Activated naive CD4-positive, alpha-beta T cell treated with anti-CD3 and anti-CD28 coated beads for 36 hours (primary cell): ENCODE data around the gene PRSS27. TPM values are rescaled to one million over a fixed set of nuclear protein-coding genes. Genes with fewer than 3 reads are reported as not detected.

Experiments used
- CTCF ChIA-PET: fragments of 350-600 bp; sonication (Branson Sonifier 250); formaldehyde crosslinking; loops from one replicate; lab custom pipeline; 2021; ENCODE audit warnings: antibody characterized with exemption; lab: Charles Lee
- DNase-seq: peaks from one replicate; pipeline ENCODE4 v3.0.0-alpha.2; 2020
- H3K27ac Mint-ChIP-seq: one replicate; pipeline ENCODE4 v1.8.0; 2021; ENCODE audit warnings: mild to moderate bottlenecking, mixed read lengths
- H3K27me3 Mint-ChIP-seq: one replicate; pipeline ENCODE4 v1.8.0; 2021; ENCODE audit warnings: low read depth, mixed read lengths
- H3K36me3 Mint-ChIP-seq: one replicate; pipeline ENCODE4 v1.8.0; 2021; ENCODE audit warnings: low read depth, mixed read lengths
- H3K4me1 Mint-ChIP-seq: one replicate; pipeline ENCODE4 v1.8.0; 2021; ENCODE audit warnings: low read depth, mixed read lengths
- H3K4me3 Mint-ChIP-seq: one replicate; pipeline ENCODE4 v1.8.0; 2021; ENCODE audit warnings: mild to moderate bottlenecking, moderate library complexity, mixed read lengths
- H3K9me3 Mint-ChIP-seq: one replicate; pipeline ENCODE4 v1.8.0; 2021; ENCODE audit warnings: mixed read lengths
- intact Hi-C: fragments of 100-400 bp; cut with micrococcal nuclease; formaldehyde crosslinking; loops from one replicate; pipeline ENCODE4 v1.15.1; 2023
- total RNA-seq, 2 experiments: library from RNA; stranded (reverse); gene quantifications; one replicate each; pipeline ENCODE4 v1.2.3, GENCODE V29; 2021

Gene PRSS27
- total RNA-seq, 2 experiments from 2014 or later: 1.7 to 2.4 TPM

DNA sequence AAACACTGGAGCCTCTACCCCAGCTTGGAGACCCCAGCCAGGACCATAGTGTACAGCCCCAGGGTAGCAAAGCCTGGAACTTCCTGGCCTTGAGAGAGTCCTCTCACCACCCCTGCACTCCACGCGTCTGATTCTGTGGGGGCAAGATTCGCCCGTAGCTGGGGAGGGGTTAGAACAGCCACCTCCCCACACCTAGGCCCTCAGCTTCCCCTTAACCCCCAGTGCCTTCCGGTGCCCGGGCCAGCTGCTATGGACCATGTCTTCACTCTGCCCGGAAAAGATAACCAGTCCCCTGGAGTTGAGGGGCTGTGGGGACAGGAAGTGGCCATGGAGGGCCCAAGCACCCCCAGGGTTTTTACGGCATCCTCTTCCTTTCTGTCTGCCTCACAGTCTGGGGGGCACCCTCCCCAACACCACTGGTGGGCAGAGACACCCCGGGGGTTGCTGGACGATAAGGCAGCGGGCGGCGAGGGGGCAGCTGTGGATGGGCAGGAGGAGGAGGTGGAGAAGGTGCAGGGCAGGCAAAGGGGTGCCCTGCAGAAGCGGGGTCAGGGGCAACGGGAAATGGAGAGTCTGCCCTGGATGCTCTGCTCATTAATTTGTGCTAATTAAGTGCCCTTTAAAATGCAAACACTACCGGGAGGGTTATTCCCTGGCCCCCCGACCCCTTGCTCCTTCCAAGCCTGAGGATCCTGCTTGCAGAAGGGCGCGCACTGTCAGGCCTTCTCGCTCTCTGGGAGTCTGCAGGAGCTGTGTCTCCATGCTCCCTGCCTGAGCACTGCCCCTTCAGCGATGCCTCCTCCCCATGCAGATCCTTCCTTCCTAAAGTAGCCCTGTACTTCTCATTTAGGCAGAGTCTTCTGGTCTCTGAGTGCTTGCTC is 2.4 kb downstream of the PRSS27 start:
- CTCF ChIA-PET: no interaction called here
- no peak overlapping the region for H3K4me3 Mint-ChIP-seq
- intact Hi-C loops: no loop called here
- H3K27ac Mint-ChIP-seq: no peak overlapping the region
- H3K36me3 Mint-ChIP-seq: no peaks in the 10 kb centered on the region
- no peaks in the 10 kb centered on the region for H3K27me3 Mint-ChIP-seq
- peaks cover 6% of the 10 kb centered on the region for H3K4me1 Mint-ChIP-seq
- no peaks in the 10 kb centered on the region for H3K9me3 Mint-ChIP-seq
- no peak for DNase-seq

DNA sequence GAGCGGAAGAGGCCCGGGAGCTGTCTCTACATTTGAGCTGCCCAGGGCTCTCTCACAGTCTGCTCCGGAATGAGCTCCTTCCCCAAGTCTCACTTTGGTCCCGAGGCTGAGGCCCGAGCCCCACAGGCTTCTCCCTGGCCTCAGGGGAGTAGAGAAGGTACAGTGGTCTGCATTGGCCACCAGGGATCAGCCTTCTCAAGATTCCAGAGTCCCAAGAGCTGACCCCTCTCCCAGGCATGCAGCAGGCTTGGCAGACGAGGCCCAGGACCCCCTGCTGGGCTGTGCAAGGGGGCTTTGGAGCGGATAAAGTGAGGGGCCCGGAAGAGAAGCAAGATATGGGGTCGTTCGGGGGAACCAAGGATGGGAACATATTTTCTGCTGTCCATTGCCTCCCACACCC is 3.1 kb downstream of the PRSS27 start:
- Mint-ChIP-seq H3K27ac (no peak overlapping the region), H3K27me3 (no peaks in the 10 kb centered on the region), H3K4me3 (no peak overlapping the region), H3K4me1 (peaks cover 6% of the 10 kb centered on the region), H3K9me3 (no peaks in the 10 kb centered on the region), H3K36me3 (no peaks in the 10 kb centered on the region)
- CTCF ChIA-PET: no interaction called here
- intact Hi-C loops: no loop called here
- DNase-seq: no peak

DNA sequence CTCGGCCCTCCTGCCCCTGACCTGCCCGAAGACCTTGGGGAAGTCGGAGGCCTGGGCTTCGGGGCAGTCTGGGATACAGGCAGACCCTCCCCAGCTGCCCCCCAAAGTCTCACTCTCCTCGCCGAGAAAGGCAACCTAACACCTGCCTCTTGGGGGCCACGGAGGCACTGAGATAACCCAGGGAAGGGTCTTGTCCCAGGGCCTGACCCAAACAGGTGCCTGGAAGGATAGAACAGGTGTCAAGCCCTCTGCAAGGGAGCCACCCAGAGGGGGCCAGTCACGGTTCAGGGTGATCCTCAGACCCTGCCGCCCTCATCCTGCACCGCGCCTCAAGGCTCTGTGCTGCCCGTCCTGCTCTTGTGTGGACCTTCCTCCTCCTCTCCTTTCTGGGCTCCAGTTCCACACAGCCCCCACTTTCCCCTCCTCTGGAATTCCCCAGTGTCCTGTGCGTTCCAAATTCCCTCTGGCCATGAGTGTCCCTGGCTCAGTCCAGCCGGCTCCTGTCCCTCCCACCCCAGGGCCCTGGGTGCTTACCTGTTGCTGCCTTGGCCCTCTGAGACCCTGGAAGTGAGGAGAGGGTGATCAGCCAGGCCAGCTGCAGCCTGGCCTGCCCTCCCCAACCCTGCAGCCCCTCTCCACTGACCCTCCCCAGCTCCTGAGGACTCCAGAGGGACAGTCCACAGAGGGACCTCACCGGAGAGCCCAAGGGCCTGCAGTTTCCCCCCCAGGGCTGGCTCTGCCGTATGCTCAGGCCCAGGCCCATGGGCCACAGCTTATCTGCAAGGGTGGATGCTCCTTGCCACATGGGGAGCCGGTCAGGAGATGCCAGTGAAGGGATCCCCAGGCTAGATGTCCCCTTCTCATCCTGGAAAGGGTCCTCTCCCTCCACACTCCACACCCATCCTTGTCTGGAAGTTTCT is 3.8 kb downstream of the PRSS27 start:
- CTCF ChIA-PET: no interaction called here
- DNase-seq: no peak
- Mint-ChIP-seq H3K36me3 (no peaks in the 10 kb centered on the region), H3K4me1 (peaks cover 6% of the 10 kb centered on the region), H3K27me3 (no peaks in the 10 kb centered on the region), H3K9me3 (no peaks in the 10 kb centered on the region), H3K27ac (no peak overlapping the region), H3K4me3 (no peak overlapping the region)
- intact Hi-C loops: no loop called here

DNA sequence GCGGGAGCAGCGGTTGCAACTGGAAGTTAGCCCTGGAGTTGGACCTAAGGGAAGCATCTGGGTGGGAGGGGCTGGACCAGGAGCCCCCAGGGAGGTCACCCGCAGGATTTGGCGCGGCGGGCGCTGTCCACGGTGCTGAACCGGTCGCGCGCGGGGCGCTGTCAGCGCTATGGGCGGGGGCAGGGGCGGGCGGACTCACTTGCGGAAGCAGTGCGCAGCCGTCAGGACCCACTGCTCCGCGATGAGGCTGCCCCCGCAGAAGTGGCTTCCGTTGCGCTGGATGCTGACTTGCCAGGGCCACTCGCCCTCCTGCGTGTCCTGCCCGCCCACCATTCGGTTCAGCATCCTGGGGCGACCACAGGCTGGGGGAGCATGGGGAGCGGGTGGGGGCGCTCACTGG is 4.5 kb downstream of the PRSS27 start:
- no peaks in the 10 kb centered on the region for H3K27me3 Mint-ChIP-seq
- no peak overlapping the region for H3K27ac Mint-ChIP-seq
- intact Hi-C loops: no loop called here
- H3K9me3 Mint-ChIP-seq: no peaks in the 10 kb centered on the region
- peak; percentile 75 for DNase-seq
- peaks cover 6% of the 10 kb centered on the region for H3K4me1 Mint-ChIP-seq
- H3K4me3 Mint-ChIP-seq: no peak overlapping the region
- no peaks in the 10 kb centered on the region for H3K36me3 Mint-ChIP-seq
- CTCF ChIA-PET: no interaction called here

DNA sequence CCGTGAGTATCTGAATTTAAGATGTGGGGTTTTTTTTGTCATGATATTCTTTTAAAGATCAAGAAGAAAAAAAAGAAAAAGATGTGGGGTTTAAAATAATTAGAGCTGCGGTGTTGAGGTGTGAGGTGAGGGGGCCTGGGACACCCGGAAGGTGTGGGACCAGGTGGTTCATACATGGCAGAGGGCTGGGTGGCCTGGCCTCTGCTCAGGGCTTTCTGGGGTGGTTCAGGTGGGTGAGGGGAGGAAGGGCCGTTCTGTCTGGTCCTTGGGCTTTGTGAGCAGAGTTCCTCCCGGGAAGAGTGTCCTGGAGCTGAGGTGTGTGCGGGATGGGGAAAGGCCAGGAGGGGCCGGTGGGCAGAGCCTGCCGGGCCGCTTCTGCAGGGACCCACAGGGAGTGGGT is 5.0 kb downstream of the PRSS27 start:
- Mint-ChIP-seq H3K36me3 (no peaks in the 10 kb centered on the region), H3K9me3 (no peaks in the 10 kb centered on the region), H3K27me3 (no peaks in the 10 kb centered on the region), H3K4me3 (peak overlapping the region; percentile 4), H3K4me1 (peaks cover 6% of the 10 kb centered on the region), H3K27ac (no peak overlapping the region)
- CTCF ChIA-PET: no interaction called here
- intact Hi-C loops: no loop called here
- DNase-seq: no peak

DNA sequence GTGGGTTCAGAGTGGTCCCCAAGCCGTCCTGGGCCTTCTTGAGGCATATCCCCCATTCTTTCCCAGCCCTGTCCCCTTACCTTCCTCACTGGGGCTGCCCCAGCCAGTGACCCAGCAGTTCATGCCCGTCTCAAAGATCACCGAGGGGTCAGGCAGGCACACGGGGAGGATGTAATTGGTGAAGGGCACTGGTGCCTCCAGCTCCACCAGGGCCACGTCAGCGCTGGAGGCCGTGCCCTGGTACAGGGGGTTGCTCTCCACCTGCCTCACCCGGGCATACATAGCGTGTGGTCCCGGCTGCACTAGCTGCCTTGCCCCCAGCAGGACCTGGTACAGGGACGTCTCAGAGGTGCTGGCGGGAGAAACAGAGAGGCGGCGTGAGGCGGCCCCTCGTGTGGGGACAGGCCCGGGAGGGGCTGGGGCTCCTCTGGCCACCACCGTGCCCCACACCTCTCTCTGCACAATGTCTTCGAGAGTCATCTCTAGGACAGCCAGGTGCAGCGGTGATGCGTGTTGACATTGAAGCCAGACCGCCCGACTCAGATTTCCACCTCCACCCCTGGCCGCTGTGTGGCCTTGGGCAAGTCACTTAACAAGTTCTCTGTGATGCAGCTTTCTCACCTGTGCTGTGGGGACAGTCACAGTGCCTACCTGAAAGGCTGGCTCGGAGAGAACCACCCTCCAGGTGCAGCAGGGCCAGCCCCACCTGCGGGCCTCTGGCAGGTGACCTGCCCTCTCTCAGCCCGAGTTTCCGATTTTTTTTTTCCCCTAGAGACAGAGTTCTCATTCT is 5.8 kb downstream of the PRSS27 start:
- DNase-seq: no peak
- H3K4me1 Mint-ChIP-seq: peaks cover 6% of the 10 kb centered on the region
- H3K9me3 Mint-ChIP-seq: no peaks in the 10 kb centered on the region
- intact Hi-C loops: no loop called here
- H3K27me3 Mint-ChIP-seq: no peaks in the 10 kb centered on the region
- H3K27ac Mint-ChIP-seq: no peak overlapping the region
- CTCF ChIA-PET: no interaction called here
- no peak overlapping the region for H3K4me3 Mint-ChIP-seq
- H3K36me3 Mint-ChIP-seq: no peaks in the 10 kb centered on the region

DNA sequence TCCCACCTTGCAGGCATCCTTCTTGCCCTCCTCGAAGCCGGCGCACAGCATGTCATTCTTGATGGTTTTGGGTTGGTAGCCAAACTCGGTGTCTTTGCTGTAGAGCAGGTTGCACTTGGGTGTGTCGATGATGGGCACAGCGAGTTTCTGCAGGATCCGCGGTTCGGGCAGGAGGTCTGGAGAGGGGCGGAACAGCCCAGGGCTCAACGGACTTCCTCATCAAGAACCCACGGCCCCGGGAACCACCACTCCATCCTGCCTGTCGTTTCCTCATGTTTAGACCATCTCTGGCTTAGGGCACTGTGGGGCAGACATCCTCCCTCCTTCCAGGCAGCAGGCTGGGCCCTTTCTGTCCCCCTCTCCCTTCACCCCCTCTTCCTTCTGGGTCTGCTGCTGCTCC is 6.5 kb downstream of the PRSS27 start:
- CTCF ChIA-PET: no interaction called here
- intact Hi-C loops: no loop called here
- no peak for DNase-seq
- H3K27me3 Mint-ChIP-seq: no peaks in the 10 kb centered on the region
- no peaks in the 10 kb centered on the region for H3K36me3 Mint-ChIP-seq
- no peak overlapping the region for H3K27ac Mint-ChIP-seq
- H3K4me1 Mint-ChIP-seq: peaks cover 6% of the 10 kb centered on the region
- no peak overlapping the region for H3K4me3 Mint-ChIP-seq
- H3K9me3 Mint-ChIP-seq: no peaks in the 10 kb centered on the region

DNA sequence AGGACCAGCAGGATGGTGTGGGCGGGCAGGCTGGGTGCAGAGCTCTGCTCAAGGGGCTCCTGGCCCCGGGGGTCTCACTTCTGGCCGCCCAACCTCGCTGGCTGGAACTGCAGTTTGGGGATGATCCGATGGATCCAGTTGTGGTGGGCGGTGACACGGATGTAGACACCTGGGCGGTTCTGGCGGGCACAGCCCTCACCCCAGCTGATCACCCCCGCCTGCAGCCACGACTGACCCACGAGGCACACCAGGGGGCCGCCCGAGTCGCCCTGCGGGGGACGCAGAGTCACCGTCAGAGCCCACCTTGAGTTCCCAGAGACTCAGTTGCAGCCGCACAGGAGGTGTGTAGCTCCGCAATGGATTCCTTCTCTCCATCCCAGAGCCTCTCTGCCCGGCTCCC is 7.5 kb downstream of the PRSS27 start:
- Mint-ChIP-seq H3K27me3 (no peaks in the 10 kb centered on the region), H3K27ac (no peak overlapping the region), H3K4me3 (no peak overlapping the region), H3K9me3 (no peaks in the 10 kb centered on the region), H3K4me1 (peaks cover 6% of the 10 kb centered on the region), H3K36me3 (peaks cover 6% of the 10 kb centered on the region)
- DNase-seq: no peak
- intact Hi-C loops: no loop called here
- CTCF ChIA-PET: interaction anchor here (1.0 kb wide), 1 partner anchor 64 kb away, joined by 4 read pairs; no protein-coding TSS in a partner anchor

DNA sequence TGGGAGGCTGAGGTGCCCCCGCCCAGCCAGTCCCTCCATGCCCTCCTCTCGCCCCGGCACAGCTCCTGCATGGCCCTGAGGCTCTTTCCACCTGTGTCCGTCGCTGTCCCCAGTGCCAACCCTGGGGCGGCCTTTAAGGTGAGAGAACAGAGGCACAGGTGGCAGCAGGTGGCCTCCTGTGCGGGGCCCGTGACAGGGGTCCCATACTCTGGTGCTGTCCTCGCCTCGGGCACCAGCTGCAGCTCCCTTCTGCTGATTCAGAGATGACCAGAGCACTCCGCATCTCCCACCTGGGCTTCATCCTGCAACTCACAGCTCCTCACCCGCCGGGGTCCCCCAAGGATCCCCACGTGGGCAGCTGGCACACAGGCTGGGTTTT is 8.0 kb downstream of the PRSS27 start:
- H3K27ac Mint-ChIP-seq: no peak overlapping the region
- H3K36me3 Mint-ChIP-seq: peaks cover 6% of the 10 kb centered on the region
- H3K9me3 Mint-ChIP-seq: no peaks in the 10 kb centered on the region
- no peak overlapping the region for H3K4me3 Mint-ChIP-seq
- intact Hi-C loops: no loop called here
- no peaks in the 10 kb centered on the region for H3K27me3 Mint-ChIP-seq
- CTCF ChIA-PET: interaction anchor here (1.0 kb wide), 1 partner anchor 63 kb away, joined by 4 read pairs; no protein-coding TSS in a partner anchor
- no peak for DNase-seq
- peaks cover 6% of the 10 kb centered on the region for H3K4me1 Mint-ChIP-seq

DNA sequence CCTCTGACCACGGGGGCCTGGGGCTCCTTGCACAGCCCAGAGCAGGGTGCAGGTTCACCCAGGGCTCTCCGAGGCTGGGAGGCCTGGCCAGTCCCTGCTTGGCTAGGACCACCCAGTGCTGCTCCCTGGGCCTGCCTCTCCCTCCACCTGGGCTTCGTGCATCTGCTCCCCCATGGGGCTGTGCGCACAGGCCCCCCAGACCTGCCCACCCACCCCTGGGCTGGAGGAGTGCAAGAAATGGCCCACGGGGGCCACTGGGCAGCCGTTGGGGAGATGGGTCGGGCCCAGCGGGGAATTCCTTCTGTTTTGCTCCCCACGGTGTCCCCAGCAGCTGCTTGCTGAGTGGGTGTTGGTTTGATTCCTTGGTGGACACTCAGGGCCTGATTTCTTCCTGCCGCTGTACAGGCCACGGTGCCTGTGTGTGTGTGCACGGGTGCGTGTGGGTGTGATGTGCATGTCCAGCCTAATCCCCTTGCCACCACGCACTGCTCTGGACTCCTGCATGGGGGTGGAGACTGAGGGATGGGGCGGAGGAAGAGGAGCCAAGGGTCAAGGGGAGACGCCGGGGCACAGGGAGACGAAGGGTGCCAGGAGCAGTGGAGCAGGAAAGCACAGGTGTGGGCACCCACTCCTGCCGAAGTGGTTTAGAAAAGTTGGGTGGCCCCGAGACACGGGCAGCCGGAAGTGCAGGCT is 8.5 kb downstream of the PRSS27 start:
- DNase-seq: no peak
- intact Hi-C loops: no loop called here
- no peaks in the 10 kb centered on the region for H3K27me3 Mint-ChIP-seq
- H3K4me3 Mint-ChIP-seq: no peak overlapping the region
- CTCF ChIA-PET: interaction anchor here (1.0 kb wide), 1 partner anchor 63 kb away, joined by 4 read pairs; no protein-coding TSS in a partner anchor
- peaks cover 6% of the 10 kb centered on the region for H3K4me1 Mint-ChIP-seq
- no peaks in the 10 kb centered on the region for H3K9me3 Mint-ChIP-seq
- H3K27ac Mint-ChIP-seq: no peak overlapping the region
- H3K36me3 Mint-ChIP-seq: peaks cover 6% of the 10 kb centered on the region

DNA sequence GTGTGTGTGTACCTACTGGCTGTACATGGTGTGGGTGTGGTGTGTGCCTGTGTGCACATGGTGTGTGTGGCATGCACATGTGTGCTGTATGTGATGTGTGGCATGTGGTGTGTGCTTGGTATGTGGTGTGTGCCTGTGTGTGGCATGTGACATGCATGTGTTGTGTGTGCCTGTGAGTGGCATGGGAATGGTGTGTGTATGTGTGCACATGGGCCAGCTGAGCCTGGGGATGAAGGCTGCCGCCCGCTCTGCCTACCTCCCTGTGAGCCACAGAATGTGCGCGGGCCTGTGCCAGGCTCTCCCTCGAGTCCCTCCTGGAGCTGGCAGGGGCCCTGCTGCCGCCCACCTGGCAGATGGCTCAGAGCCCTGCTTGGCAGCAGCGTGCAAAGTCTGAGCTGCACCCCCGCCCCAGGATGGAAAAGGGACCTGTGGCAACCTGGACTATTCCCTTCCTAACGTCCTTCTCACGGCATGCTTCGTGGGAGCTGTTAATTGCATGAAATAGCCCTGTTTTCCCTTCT is 9.3 kb downstream of the PRSS27 start:
- CTCF ChIA-PET: no interaction called here
- Mint-ChIP-seq H3K27ac (no peak overlapping the region), H3K9me3 (no peaks in the 10 kb centered on the region), H3K4me3 (no peak overlapping the region), H3K4me1 (peaks cover 4% of the 10 kb centered on the region), H3K36me3 (peaks cover 6% of the 10 kb centered on the region), H3K27me3 (no peaks in the 10 kb centered on the region)
- intact Hi-C loops: no loop called here
- DNase-seq: no peak
